ENCODE measurements around the gene CDC73.

CDC73 gene

GRCh38 chr1:193301746-193302145, 179.9 kb downstream of the CDC73 start:
- DNase-seq = no peak

GRCh38 chr1:193303849-193304248, 182.0 kb downstream of the CDC73 start:
- no peak for DNase-seq

All from activated CD4-positive, alpha-beta T cell treated with anti-CD3 and anti-CD28 coated beads, Interleukin-2, amount 50 U/mL, for 4 hours (primary cell).